GM21360 (cell line): ENCODE measurements around the gene BLTP3B.

Source experiments
- ATAC-seq: cut with Tn5 transposase; IDR thresholded peaks from one replicate; pipeline ENCODE4 v1.9.1; 2021; ENCODE audit warnings: mild to moderate bottlenecking, moderate library complexity; ENCODE audit not compliant: unreplicated experiment

The BLTP3B gene

GRCh38 chr12:100163416-100164152 is 20.9 kb upstream of the BLTP3B start:
- ATAC-seq = peak; percentile 100

GRCh38 chr12:100159391-100160104 is 16.9 kb upstream of the BLTP3B start:
- ATAC-seq = no peak

- no peak for ATAC-seq
Measured at GRCh38 chr12:100158535-100158934, 15.9 kb upstream of the BLTP3B start.

- ATAC-seq = no peak
Measured at GRCh38 chr12:100157427-100157821, 14.8 kb upstream of the BLTP3B start.

GRCh38 chr12:100156731-100157426 is 14.2 kb upstream of the BLTP3B start:
- no peak for ATAC-seq

- ATAC-seq = no peak
Measured at GRCh38 chr12:100154474-100155247, 12.0 kb upstream of the BLTP3B start.

GRCh38 chr12:100153131-100153530 is 10.5 kb upstream of the BLTP3B start:
- no peak for ATAC-seq

- ATAC-seq = no peak
Measured at GRCh38 chr12:100151769-100152168, 9.1 kb upstream of the BLTP3B start.

GRCh38 chr12:100146252-100146651 is 3.6 kb upstream of the BLTP3B start:
- ATAC-seq = no peak

- no peak for ATAC-seq
Measured at GRCh38 chr12:100145643-100146042, 3.0 kb upstream of the BLTP3B start.

GRCh38 chr12:100141998-100142850 is 450 bp downstream of the BLTP3B start:
- ATAC-seq = peak; percentile 40

GRCh38 chr12:100141666-100141997 is 1.0 kb downstream of the BLTP3B start:
- peak; percentile 35 for ATAC-seq

GRCh38 chr12:100138803-100139098 is 3.9 kb downstream of the BLTP3B start:
- ATAC-seq = no peak

- ATAC-seq = peak; percentile 19
Measured at GRCh38 chr12:100138048-100138802, 4.4 kb downstream of the BLTP3B start.

GRCh38 chr12:100133200-100133599 is 9.5 kb downstream of the BLTP3B start:
- no peak for ATAC-seq

GRCh38 chr12:100128512-100128908 is 14.2 kb downstream of the BLTP3B start:
- ATAC-seq = no peak

GRCh38 chr12:100127766-100128511 is 14.7 kb downstream of the BLTP3B start:
- ATAC-seq = no peak

- ATAC-seq = no peak
Measured at GRCh38 chr12:100123316-100124095, 19.2 kb downstream of the BLTP3B start.
